BJ (cell line): ENCODE data around the gene CISTR. TPM values are rescaled to one million over a fixed set of nuclear protein-coding genes. Genes with fewer than 3 reads are reported as not detected.
A peak's percentile ranks its signal among the peaks of the same experiment; 100 is the strongest.

ENCODE experiments used
- CTCF ChIA-PET: fragments of 350-600 bp; formaldehyde crosslinking; extraction: SDS; loops from one replicate; lab custom pipeline; 2021; ENCODE audit warnings: antibody characterized with exemption, inconsistent platforms; lab: Yijun Ruan, JAX
- POLR2A ChIA-PET: fragments of 300-600 bp; sonication (Branson Sonifier 250); formaldehyde crosslinking; extraction: SDS; loops from one replicate; lab custom pipeline; 2021; ENCODE audit warnings: antibody characterized with exemption; lab: Charles Lee
- DNase-seq: peaks from one replicate; pipeline ENCODE4 v3.0.0-alpha.2; 2011; ENCODE audit warnings: low read depth
- H3K27me3 ChIP-seq: 2 replicates; pipeline ENCODE4 v1.6.0; 2011; ENCODE audit warnings: low read length; ENCODE audit not compliant: control insufficient read depth, insufficient read depth
- H3K36me3 ChIP-seq: 2 replicates; pipeline ENCODE4 v1.5.1; 2011; ENCODE audit warnings: low read length; ENCODE audit not compliant: control insufficient read depth, insufficient read depth
- H3K4me3 ChIP-seq: 2 replicates; pipeline ENCODE4 v1.5.1; 2011; ENCODE audit warnings: low read depth, mild to moderate bottlenecking, control low read depth, low read length
- polyA minus RNA-seq: library from RNA; depleted of rRNA, polyadenylated mRNA; stranded (reverse); fragments of >200 nt; gene quantifications from 2 replicates; pipeline ENCODE4 v1.2.3, GENCODE V29; 2011; rRNA and poly(A)+ RNA removed
- polyA plus RNA-seq: library from polyadenylated mRNA; depleted of rRNA; stranded (reverse); fragments of >200 nt; gene quantifications from 2 replicates; pipeline ENCODE4 v1.2.3, GENCODE V29; 2011; rRNA removed
- TF ChIP-seq, protein P1 (sequence below): IDR thresholded peaks from 2 replicates; pipeline ENCODE4 v1.5.1; 2011; ENCODE audit warnings: low read depth, mild to moderate bottlenecking, control low read depth, inconsistent platforms, low read length, moderate library complexity; ENCODE audit not compliant: insufficient read depth

The CISTR gene
- polyA plus RNA-seq: not detected in 2 replicates
- polyA minus RNA-seq: not detected in 2 replicates

DNA sequence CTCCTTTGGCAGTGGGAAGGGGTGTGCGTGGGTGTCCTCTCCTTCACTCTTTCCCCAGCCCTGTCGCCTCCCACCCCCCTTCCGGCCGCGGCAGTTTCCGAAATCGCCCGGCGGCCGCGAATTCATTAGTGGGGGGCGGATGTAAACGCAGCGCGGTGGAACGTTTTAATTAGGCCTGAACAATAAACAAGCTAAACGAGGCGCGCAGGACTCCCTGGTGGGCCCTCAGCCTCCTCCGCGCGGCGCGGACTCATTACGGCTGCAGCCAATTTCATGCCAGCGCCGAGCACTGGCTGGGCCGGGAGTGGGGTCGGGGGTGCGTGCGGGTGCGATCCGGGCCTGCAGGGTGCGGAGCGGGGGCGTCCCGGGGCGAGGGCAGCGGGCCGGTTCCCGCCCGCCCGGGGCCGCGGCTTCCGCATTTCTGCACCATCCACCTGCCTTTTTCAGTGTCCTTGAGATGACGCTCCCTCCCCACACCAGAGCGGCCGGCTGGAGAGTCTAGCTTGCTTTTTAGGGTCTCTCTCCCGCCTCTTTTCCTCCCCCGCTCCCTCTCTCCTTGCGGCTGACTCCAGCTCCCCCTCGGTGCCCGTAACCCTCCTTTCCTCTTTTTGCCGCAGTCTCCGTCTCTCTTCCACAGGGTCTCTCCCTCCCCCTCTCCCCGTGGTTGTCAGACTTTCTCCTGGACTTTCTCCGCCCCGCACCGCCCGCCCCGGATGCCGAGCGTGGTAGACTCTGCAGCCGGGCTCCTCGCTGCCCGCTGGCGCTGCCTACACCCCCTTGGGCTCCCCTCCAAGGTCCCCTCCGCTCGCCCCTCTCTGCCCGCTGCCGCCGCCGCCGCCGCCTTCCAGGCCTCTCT lies at the start of gene CISTR:
Gene CISTR (minus strand): TSS at position 644 of the 856 bp plus-strand sequence.
- peaks cover 68% of the 10 kb centered on the region for H3K27me3 ChIP-seq
- TF ChIP-seq, protein P1, sequence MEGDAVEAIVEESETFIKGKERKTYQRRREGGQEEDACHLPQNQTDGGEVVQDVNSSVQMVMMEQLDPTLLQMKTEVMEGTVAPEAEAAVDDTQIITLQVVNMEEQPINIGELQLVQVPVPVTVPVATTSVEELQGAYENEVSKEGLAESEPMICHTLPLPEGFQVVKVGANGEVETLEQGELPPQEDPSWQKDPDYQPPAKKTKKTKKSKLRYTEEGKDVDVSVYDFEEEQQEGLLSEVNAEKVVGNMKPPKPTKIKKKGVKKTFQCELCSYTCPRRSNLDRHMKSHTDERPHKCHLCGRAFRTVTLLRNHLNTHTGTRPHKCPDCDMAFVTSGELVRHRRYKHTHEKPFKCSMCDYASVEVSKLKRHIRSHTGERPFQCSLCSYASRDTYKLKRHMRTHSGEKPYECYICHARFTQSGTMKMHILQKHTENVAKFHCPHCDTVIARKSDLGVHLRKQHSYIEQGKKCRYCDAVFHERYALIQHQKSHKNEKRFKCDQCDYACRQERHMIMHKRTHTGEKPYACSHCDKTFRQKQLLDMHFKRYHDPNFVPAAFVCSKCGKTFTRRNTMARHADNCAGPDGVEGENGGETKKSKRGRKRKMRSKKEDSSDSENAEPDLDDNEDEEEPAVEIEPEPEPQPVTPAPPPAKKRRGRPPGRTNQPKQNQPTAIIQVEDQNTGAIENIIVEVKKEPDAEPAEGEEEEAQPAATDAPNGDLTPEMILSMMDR: no peak
- H3K4me3 ChIP-seq: peak within 1 kb of the TSS; percentile 15
- no peak for DNase-seq
- POLR2A ChIA-PET: interaction anchor here (0.8 kb wide), 1 partner anchor 210 kb away, joined by 4 read pairs; no protein-coding TSS in a partner anchor
- CTCF ChIA-PET: interaction anchor here (0.6 to 11.2 kb wide), 6 partner anchors 7 to 463 kb away, joined by 3 to 124 read pairs (median 3); no protein-coding TSS in a partner anchor
- no peaks in the 10 kb centered on the region for H3K36me3 ChIP-seq

DNA sequence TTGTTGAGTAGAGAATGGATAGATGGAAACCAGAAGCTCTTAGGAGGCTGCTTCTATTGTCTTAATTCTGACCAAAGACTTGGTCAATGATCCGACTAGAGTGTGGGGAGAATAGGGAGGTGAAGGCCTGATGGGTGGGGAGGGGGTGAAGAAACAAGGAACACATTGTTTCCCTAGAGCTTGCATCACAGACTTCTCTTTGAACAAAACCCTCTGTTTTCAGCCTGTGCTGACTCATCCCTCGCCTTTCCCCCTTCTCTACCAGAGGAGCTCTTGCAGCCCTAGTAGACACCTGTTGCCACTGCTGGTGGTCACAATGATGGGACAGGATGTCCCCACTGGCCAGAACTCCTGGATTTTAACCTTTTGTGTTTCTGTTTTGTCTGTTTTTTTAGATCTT lies 46.8 kb upstream of the CISTR start:
- H3K27me3 ChIP-seq: peaks cover 35% of the 10 kb centered on the region
- no peak overlapping the region for H3K4me3 ChIP-seq
- no peak for DNase-seq
- POLR2A ChIA-PET: no interaction called here
- CTCF ChIA-PET: interaction anchor here (1.1 to 1.2 kb wide), 3 partner anchors 8 to 51 kb away, joined by 3 read pairs; no protein-coding TSS in a partner anchor
- TF ChIP-seq, protein P1: no peak
- H3K36me3 ChIP-seq: no peaks in the 10 kb centered on the region

DNA sequence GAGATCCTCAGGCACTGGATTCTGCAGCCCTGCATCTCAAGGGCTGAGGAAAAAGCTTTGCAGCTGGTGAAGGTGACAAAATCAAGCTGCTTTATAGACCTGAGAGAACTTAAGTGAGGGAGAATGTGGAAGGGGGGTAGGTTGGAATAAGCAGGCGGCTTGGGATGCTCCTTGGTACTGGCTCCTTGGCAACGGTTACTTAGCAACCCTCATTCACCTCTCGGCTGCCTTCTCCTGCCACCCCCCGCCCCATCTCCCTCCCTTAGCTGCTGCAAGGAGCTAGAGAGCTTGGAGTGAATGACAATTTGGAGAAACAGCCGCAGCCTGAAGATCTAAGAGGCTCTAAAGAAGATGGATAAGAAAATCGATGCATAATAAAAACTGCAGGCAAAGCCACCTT lies 44.1 kb upstream of the CISTR start:
- ChIA-PET POLR2A (no interaction called here), CTCF (no interaction called here)
- H3K36me3 ChIP-seq: no peaks in the 10 kb centered on the region
- H3K27me3 ChIP-seq: peaks cover 25% of the 10 kb centered on the region
- no peak overlapping the region for H3K4me3 ChIP-seq
- no peak for DNase-seq
- TF ChIP-seq, protein P1: no peak

DNA sequence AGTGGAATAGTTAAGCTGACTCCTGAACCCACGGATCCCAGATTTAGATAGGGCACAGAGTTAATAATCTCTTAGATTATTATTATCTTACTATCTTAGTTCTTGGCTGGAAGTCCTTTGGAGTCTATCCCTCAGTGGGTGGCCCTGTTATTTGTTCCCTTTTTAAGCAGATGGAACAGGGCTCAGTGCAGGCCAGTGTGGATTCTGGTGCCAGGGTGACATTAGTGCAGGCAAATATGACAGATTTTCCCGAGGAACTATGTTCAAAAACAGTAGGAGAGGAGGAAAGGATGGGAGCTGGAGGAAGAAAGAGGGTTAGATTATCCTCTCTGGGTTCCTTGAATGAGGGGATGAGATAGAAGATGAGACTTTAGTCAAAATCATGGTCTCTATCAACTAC lies 41.4 kb upstream of the CISTR start:
- POLR2A ChIA-PET: no interaction called here
- peaks cover 20% of the 10 kb centered on the region for H3K27me3 ChIP-seq
- no peaks in the 10 kb centered on the region for H3K36me3 ChIP-seq

More for the DNA sequence above, 41.4 kb upstream of the CISTR start:
- DNase-seq: no peak
- no peak overlapping the region for H3K4me3 ChIP-seq
- TF ChIP-seq, protein P1: no peak
- CTCF ChIA-PET: interaction anchor here (0.9 to 1.7 kb wide), 7 partner anchors 8 to 415 kb away, joined by 3 to 5 read pairs (median 3); no protein-coding TSS in a partner anchor
